Hepatocyte (in vitro differentiated cells): ENCODE results near the gene SC5D. TPM values are rescaled to one million over a fixed set of nuclear protein-coding genes. Genes with fewer than 3 reads are reported as not detected.

Source experiments
- DNase-seq: peaks from one replicate; pipeline ENCODE4 v3.0.0-alpha.2; 2016; ENCODE audit warnings: low spot score
- H2AFZ ChIP-seq: fragments of 200-600 bp; sonication (generic); 2 replicates; pipeline ENCODE4 v1.6.0; 2016; ENCODE audit warnings: antibody characterized with exemption, mild to moderate bottlenecking
- H3K27ac ChIP-seq: fragments of 200-600 bp; sonication (generic); 2 replicates; pipeline ENCODE4 v1.5.1; 2016; ENCODE audit warnings: mild to moderate bottlenecking
- H3K27me3 ChIP-seq: fragments of 200-600 bp; sonication (generic); 2 replicates; pipeline ENCODE4 v1.6.1; 2016
- H3K36me3 ChIP-seq: fragments of 200-600 bp; sonication (generic); replicated peaks from 2 replicates; pipeline ENCODE4 v1.5.1; 2016; ENCODE audit warnings: low read depth; ENCODE audit not compliant: insufficient read depth
- H3K4me1 ChIP-seq: fragments of 200-600 bp; sonication (generic); 2 replicates; pipeline ENCODE4 v1.5.1; 2016; ENCODE audit warnings: mild to moderate bottlenecking, moderate library complexity; ENCODE audit not compliant: insufficient read depth
- H3K4me2 ChIP-seq: fragments of 200-600 bp; sonication (generic); 2 replicates; pipeline ENCODE4 v1.6.0; 2016
- H3K4me3 ChIP-seq: fragments of 200-600 bp; sonication (generic); 2 replicates; pipeline ENCODE4 v1.5.1; 2016; ENCODE audit warnings: mild to moderate bottlenecking
- H3K79me2 ChIP-seq: fragments of 200-600 bp; sonication (generic); 2 replicates; pipeline ENCODE4 v1.6.0; 2017; ENCODE audit warnings: mild to moderate bottlenecking
- H3K9me2 ChIP-seq: fragments of 200-600 bp; sonication (generic); replicated peaks from 2 replicates; pipeline ENCODE4 v1.6.0; 2017; ENCODE audit warnings: mild to moderate bottlenecking; ENCODE audit not compliant: insufficient read depth
- H3K9me3 ChIP-seq: fragments of 200-600 bp; sonication (generic); 2 replicates; pipeline ENCODE4 v1.5.1; 2016; ENCODE audit warnings: low read depth, mild to moderate bottlenecking
- H4K20me1 ChIP-seq: fragments of 200-600 bp; sonication (generic); 2 replicates; pipeline ENCODE4 v1.6.0; 2016; ENCODE audit warnings: mild to moderate bottlenecking; ENCODE audit not compliant: insufficient read depth, poor library complexity, severe bottlenecking
- CTCF ChIP-seq: fragments of 200-600 bp; sonication (generic); IDR thresholded peaks from 2 replicates; pipeline ENCODE4 v1.5.1; 2016; ENCODE audit warnings: antibody characterized with exemption, mild to moderate bottlenecking; ENCODE audit not compliant: poor library complexity
- EZH2 ChIP-seq: fragments of 200-600 bp; sonication (generic); IDR thresholded peaks from 2 replicates; pipeline ENCODE4 v1.6.1; 2016; ENCODE audit warnings: antibody characterized with exemption, mild to moderate bottlenecking, borderline replicate concordance
- EZH2phosphoT487 ChIP-seq: fragments of 200-600 bp; sonication (generic); IDR thresholded peaks from one replicate; pipeline ENCODE4 v1.6.1; 2018; ENCODE audit warnings: antibody characterized with exemption, mild to moderate bottlenecking, low read depth, moderate library complexity; ENCODE audit not compliant: unreplicated experiment, severe bottlenecking
- WGBS: methylation state at CpG from one replicate; pipeline ENCODE4 v1.1.6; 2016; ENCODE audit warnings: low lambda C conversion rate; ENCODE audit errors: missing lambda C conversion rate; 5-methylcytosine and 5-hydroxymethylcytosine counted together
- polyA plus RNA-seq: library from polyadenylated mRNA; unstranded; fragments of >200 nt; fragmentation: Nextera tagmentation; extraction: Ambion mirVana; gene quantifications from 2 replicates; pipeline ENCODE4 v1.2.1, GENCODE V29; 2016
- total RNA-seq: library from RNA; depleted of rRNA; stranded (reverse); fragments of >200 nt; gene quantifications from 2 replicates; pipeline ENCODE4 v1.2.3, GENCODE V29; 2014

The SC5D gene
- total and polyA plus RNA-seq, 2 experiments from 2014 or later, result 124 to 164 TPM

- DNase-seq, result no peak
- Histone ChIP-seq H3K27ac (no peak overlapping the region), H3K4me1 (no peaks in the 10 kb centered on the region), H3K27me3 (peaks cover 6% of the 10 kb centered on the region), H3K4me3 (no peak overlapping the region), H3K36me3 (no peaks in the 10 kb centered on the region), H3K79me2 (no peaks in the 10 kb centered on the region), H3K9me3 (no peaks in the 10 kb centered on the region), H3K9me2 (no peaks in the 10 kb centered on the region), H3K4me2 (no peak overlapping the region), H4K20me1 (no peaks in the 10 kb centered on the region), H2AFZ (no peak overlapping the region)
- WGBS, result 81% methylated on average over 16 of the region's 16 CpGs
- no peak for TF ChIP-seq EZH2phosphoT487
- no peak for TF ChIP-seq CTCF
- no peak for TF ChIP-seq EZH2
These were observed 35.8 kb downstream of the SC5D start for GRCh38 chr11:121328176-121328966.

- TF ChIP-seq CTCF, result no peak
- no peak for TF ChIP-seq EZH2
- no peak for TF ChIP-seq EZH2phosphoT487
- no peaks in the 10 kb centered on the region for H3K79me2 ChIP-seq
- H3K4me1 ChIP-seq, result no peaks in the 10 kb centered on the region
- WGBS, result 68% methylated on average over 4 of the region's 4 CpGs
- peaks cover 6% of the 10 kb centered on the region for H3K27me3 ChIP-seq
- H3K4me2 ChIP-seq, result no peak overlapping the region
- H2AFZ ChIP-seq, result no peak overlapping the region
- H3K4me3 ChIP-seq, result no peak overlapping the region
- no peaks in the 10 kb centered on the region for H4K20me1 ChIP-seq
- H3K9me3 ChIP-seq, result no peaks in the 10 kb centered on the region
- no peaks in the 10 kb centered on the region for H3K9me2 ChIP-seq
- peak overlapping the region; percentile 14 for H3K27ac ChIP-seq
- DNase-seq, result no peak
- no peaks in the 10 kb centered on the region for H3K36me3 ChIP-seq
These were observed 36.6 kb downstream of the SC5D start for GRCh38 chr11:121328967-121329679.

- H2AFZ ChIP-seq, result no peak overlapping the region
- peaks cover 6% of the 10 kb centered on the region for H3K27me3 ChIP-seq
- H3K9me3 ChIP-seq, result no peaks in the 10 kb centered on the region
- H4K20me1 ChIP-seq, result no peaks in the 10 kb centered on the region
- TF ChIP-seq EZH2phosphoT487 (no peak), EZH2 (no peak)
- H3K4me3 ChIP-seq, result no peak overlapping the region
- H3K4me2 ChIP-seq, result no peak overlapping the region
- H3K36me3 ChIP-seq, result no peaks in the 10 kb centered on the region
- no peak overlapping the region for H3K27ac ChIP-seq
- DNase-seq, result peak; percentile 32
- no peaks in the 10 kb centered on the region for H3K79me2 ChIP-seq
- H3K4me1 ChIP-seq, result no peaks in the 10 kb centered on the region
- H3K9me2 ChIP-seq, result no peaks in the 10 kb centered on the region
- WGBS, result 87% methylated on average over 3 of the region's 3 CpGs
These were observed 37.3 kb downstream of the SC5D start for GRCh38 chr11:121329781-121330395.
